ENCODE measurements around the gene KNOP1.

Gene KNOP1

DNA sequence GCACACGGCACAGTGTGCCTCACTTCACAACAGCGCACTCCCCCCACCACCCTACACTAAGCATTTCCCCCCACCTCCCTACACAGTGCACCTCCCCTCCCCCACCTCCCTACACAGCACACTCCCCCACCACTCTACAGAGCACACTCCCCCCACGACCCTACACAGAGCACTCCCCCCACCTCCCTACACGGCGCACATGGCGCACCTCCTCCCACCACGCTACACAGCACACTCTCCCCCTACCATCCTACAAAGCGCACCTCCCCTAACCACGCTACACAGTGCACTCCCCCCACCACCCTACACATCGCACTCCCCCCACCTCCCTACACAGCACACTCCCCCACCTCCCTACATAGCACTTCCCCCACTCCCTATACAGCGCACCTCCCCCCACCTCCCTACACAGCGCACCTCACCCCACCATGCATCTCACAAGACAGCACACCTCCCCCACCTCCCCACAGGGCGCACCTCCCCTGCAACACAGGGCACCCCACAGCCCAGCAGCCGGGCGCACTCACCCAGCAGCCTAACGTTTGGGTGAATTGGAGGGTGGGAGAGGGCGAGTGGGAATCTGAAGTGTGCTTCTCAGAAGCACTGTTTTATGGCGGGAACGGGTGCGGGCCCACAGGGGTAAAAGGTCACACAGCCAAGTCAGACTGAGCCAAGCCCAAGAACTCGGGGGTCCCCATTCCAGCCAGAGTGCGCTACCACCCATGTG is 10.3 kb downstream of the KNOP1 start:
- DNase-seq (ENCODE audit: low read depth in 2 of 2): no peak

DNA sequence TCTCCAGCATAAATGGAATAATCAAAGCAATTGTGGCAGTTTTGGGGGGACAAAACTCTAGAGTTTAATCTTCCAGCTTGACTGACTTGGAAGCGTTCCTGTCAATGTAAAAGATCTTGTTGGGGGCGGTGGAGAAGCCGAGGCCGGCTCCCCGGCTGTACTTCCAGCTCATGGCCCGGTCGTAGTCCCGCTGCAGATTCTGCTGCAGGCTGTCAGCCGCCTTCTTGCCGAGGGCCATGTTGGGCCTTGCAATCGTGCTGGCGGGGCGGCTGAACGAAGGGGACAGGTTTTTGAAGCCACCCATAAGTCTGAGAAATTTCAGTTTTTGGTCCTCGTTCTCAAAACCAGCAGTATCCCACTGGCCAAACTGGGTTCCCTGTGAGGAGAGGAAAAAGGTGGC is 11.2 kb downstream of the KNOP1 start:
- no peak for DNase-seq (ENCODE audit: low read depth in 2 of 2)

DNA sequence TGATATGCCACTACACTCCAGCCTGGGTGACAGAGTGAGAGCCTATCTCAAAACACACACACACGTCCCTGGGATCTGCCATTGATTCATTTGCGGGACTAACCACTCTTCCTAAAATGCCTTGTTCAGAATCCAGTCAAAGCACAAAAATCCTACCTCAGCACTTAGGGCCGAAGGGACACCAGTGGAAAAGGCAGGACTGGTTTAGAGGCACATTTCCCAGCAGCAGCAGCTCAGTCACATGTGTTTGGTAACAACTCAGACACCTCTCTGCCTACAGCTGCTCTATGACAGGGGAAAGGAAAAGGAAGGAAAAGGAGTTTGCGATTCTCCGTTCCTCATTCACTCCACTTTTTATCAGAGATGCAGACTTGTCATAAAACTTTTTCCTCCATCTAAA is 12.2 kb downstream of the KNOP1 start:
- DNase-seq (ENCODE audit: low read depth in 2 of 2): no peak

DNA sequence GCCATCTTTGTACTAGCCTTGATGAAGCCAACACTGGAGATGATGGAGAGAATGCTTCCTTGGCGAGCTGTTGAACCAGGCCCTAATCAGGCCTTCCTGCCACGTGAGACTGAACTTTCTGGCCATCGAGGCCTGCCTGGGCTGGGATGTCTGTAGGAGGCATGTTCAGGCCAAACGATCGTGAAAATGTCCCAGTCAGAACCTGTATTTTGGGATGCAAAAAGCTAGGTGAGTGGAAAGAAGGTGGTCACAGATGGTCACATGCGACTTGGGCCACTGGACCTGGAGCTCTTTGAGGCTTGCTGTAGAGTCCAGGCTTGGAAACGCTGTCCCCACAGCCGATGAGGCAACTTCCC is 12.9 kb downstream of the KNOP1 start:
- no peak for DNase-seq (ENCODE audit: low read depth in 2 of 2)

DNA sequence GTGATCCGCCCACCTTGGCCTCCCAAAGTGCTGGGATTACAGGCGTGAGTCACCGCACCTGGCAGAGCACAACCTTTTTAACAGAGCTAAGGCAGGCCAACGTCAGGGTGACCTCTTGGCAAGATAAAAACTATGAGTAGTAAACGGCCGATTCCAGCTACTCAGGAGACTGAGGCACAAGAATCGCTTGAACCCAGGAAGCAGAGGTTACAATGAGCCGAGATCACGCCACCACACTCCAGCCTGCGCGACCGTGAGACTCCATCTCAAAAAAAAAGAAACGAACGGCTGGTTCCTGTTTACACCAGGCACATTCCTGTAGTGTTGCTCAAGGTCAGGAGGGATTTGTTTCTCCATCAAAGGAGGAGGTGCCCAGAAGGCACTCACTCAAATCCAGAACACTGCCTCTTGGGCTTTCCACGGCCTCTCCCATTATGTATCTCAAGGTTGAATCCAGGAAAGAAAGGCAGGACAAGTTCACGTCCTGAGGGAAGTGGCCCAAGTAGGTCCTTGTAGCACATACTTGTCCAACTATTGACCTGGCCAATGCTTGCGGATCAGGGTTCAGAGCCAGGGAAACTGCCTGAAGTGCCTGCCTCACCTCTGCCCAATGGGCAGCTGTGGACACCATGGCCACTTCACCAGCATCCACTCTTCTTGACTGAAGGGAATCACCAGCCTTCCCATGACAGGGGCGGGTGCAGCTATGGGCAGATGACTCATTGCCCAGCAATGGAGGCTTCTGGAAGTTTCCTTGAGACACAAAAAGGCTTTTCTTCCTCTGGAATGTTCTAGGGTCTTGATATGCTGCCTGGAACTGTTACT is 13.5 kb downstream of the KNOP1 start:
- no peak for DNase-seq (ENCODE audit: low read depth in 2 of 2)

DNA sequence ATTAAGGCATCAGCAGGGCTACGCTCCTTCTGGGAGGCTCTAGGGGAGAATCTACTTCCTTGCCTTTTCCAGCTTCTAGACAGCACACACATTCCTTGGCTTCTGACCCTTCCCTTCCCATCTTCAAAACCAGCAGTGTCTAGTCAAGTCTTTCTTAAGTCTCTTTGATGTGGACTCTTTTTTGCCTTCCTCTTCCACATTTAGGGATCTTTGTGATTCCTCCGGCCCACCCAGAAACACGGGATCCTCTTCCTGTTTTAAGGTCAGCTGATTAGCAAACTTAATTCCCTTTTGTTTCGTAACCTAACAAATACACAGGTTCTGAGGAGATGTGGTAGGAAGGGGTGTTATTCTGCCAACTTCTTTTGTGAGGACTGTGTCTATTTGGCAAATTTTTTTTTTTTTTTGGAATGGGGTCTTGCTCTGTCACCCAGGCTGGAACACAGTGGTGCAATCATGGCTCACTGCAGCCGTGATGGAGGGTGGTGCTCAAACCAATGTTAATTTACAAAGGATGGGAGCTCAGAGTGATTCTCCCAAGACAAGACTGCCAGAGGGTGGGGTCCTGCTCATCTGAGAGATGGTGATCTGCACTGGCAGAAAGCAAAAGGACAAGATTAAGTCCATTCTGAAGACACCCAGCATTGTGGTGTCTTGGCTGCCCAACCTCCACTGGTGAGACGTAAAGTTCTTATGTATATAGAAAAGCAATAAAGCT is 14.7 kb downstream of the KNOP1 start:
- no peak for DNase-seq (ENCODE audit: low read depth in 2 of 2)

DNA sequence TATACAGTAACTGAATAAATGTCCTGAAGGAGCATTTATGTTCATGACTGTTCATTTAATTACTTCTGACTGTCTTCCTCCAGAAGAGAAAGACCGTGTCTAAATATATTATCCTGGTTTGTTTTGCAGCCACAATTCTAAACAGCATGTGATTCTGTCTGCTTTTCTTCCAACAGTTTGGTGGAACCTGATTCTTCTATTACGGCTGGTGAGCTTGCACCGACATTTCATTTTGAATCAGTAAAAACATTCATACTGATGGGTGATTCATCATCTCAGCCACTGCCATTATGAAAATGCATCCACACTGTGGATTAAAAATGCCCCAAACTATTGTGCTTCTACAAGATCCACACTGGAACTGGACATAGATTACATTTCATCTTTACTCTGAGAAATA is 16.9 kb downstream of the KNOP1 start:
- DNase-seq (ENCODE audit: low read depth in 2 of 2): no peak

DNA sequence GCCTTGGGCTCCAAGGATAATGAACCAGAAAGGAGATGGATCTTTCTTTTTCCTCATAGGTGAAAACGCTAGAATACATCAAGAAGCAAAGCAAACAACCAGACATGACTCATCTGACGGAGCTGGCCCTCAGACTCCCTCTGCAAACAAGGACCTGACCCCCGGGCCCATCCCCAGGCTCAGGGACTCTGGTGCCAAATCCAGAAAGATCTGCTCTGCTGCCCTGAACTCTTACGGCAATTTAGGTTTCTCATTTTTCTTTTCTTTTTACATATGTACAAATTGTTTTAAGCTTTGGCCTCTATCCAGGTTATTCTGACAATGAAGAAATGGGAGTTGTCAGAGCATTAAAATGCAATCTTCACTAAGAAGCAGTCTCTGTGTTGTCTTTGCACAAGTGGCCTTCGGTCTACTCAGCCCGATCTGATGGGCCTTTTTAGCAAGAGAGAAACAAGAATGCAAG is 17.7 kb downstream of the KNOP1 start:
- no peak for DNase-seq (ENCODE audit: low read depth in 2 of 2)

DNA sequence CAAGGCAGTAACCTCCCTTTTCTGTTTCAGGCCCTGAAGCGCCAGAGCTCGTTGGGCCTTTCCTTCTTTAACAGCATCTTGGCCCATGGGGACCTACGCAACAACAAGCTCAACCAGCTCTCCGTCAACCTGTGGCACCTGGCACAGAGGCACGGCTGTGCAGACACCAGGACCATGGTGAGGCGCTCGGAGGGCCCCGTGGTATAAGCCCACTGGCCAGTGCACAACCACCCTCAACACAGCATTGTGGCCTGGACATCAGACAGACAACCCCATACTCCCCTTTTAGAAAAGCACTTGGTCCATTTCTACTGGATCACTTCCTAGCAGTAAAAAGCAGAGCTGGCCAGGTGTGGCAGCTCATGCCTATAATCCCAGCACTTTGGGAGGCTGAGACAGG is 18.6 kb downstream of the KNOP1 start:
- DNase-seq (ENCODE audit: low read depth in 2 of 2): no peak

DNA sequence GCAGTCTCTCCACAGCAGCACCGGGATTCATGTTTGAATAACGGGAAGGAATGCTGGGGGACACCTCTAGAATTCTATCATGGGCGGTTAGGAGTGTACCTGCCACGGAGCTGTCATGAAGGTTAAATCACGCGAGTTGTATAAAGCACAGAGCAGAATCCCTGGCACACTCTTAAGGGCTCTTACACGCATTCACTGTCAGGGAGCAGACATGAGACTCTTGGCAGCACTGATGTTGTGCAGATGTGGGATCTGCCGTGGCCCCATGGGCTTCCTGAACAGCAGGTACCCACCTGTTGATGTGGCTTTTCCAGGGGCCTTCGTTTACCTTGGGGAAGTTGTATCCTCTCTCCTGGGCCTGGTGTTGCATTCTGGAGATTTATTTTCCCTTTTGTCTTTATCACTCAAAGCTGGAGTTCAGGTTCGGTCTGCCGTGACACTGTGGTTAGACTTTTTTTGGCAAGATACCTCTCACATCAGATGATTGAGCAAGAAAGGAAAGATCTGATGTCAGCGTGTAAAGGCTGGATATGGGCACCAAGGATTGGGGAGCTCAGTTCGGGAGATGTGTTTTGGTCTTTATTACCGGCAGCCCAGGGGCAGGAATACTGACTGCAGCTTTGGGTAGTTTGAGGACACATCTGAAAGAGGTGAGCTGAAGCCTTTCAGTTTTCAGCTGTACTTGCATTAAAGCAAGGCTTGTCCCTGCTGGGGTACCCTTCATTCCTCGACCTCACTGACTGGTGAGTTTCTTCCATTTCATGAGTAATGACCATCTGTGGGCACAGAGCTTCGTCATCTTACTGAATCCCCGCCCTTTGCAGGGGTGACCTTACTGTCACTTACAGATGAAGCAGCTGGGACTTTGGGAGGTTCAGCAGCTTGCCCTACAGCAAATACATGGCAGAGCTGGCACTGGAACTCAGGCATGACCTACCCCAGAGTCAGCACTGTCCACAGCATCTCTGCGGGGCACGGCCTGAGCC is 19.3 kb downstream of the KNOP1 start:
- DNase-seq (ENCODE audit: low read depth in 2 of 2): no peak

DNA sequence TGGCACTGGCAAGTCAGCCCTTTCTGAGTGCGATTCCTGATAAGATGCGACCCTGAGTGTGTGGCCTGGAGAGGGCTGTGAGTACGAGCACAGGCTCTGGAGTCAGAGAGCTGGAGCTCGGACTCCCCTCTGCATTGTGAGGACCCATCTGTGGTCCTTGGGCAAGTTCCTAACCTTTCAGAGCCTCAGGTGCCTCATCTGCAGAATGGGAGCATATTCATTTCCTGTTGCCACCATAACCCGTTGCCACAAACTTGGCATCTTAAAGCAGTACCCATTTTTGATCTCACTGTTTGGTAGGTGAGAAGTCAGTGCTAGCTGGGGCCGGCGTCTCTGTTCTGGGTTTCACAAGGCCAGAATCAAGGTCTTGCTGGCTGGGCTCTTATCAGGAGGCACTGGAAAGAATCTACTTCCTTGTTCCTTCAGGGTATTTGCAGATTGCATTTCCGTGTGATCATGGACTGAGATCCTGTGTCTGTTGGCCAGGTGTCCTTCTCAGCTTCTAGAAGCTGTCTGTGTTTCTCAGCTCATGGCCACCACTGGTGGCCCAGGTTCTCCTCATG is 20.2 kb downstream of the KNOP1 start:
- DNase-seq (ENCODE audit: low read depth in 2 of 2): no peak

DNA sequence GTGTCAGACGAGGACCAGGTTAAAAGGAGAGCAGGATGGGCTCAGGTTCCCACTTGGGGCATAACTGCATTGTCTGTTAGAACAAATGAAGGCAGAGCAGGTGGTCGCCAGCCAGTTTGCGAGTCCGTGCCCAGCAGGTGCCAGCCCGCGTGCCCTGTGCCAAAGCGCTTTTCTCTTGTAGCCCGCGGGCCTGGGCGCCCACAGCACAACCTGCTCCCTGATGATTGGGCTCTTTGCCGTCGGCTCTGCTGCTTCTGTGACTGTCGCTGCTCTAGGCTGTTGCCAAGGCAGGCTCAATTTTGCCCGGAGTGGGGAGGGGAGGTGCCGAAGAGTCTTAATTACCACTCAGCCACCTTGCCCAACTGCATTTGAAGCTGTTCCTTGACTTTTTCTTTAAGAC is 21.1 kb downstream of the KNOP1 start:
- DNase-seq (ENCODE audit: low read depth in 2 of 2): no peak

DNA sequence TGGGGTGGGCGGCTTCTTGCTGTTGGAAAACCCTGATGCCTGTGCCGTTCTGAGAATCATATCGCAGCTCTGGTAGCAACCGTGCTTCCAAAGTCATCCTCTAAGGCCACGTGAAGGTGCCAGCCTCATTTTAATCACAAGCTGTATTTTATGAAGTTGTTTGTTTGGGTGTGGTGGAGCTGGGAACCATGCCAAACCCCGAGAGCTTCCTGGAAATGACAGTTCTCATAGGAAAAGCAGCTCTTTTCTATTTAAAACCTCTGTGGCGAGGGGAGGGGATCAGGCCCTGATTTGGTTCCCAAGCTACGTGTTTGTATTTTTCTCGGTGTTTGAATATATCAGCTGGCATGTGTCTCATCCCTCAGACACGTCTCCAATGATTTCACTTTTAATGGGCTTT is 21.7 kb downstream of the KNOP1 start:
- peak in 1 of 2 donors; percentile 7 for DNase-seq (ENCODE audit: low read depth in 2 of 2)

DNA sequence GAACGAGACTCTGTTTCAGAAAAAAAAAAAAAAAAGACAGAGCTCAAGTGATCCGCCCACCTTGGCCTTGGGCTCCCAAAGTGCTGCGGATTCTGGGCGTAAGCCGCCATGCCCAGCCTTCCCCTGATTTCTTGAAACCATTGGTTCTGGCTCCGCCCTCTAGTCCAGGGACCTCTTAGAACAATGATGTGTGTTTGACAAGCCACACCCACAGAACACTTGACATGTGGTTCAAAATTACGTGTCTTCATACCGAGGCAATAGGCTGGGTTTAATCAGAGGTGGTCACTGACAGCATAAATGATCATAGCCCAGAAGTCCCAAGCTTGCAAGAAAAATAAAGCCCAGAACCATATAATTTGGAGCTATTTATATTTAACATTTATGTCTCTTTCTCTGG is 23.0 kb downstream of the KNOP1 start:
- no peak for DNase-seq (ENCODE audit: low read depth in 2 of 2)

DNA sequence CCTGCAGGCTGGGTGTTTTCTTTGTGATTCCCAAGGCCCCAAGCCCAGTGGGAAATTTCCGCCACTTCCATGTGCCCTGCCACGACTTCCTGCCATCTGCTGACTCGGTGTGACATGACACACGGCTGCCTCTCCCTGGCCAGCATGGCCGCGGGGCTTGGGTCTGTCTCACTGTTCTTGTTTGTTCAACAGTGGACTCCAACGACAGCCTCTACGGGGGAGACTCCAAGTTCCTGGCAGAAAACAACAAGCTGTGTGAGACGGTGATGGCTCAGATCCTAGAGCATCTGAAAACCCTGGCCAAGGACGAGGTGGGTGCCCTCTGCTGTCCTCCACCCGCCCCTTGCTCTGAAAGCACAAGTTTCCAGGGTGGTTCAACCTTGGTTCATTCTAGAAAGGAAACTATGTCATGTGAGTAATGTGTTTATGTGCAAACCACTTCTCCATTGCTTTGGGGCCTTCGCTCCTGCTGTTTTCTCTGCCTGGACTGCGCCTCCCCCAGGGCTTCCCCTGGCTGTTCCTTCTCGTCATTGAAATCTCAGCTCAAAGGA is 26.8 kb downstream of the KNOP1 start:
- DNase-seq (ENCODE audit: low read depth in 2 of 2): no peak

DNA sequence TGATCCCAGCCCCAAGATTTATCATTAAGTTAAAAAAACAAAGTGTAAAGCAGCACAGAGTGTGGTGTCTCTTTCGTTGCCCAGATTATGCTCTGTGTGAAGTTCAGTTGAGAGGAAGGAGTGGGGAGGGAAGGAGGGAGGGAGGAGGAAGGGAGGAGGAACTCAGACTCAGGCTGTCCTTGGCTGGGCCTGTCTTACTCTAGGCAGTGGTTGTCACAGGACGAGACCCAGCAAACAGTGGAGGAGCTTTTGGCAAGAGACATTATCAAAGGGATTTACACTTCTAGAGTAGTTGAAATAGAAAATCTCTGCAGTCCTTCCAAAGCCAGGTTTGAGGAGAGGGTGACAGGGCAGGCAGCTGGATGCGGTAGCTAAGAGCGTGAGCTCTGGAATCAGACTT is 27.8 kb downstream of the KNOP1 start:
- DNase-seq (ENCODE audit: low read depth in 2 of 2): no peak

DNA sequence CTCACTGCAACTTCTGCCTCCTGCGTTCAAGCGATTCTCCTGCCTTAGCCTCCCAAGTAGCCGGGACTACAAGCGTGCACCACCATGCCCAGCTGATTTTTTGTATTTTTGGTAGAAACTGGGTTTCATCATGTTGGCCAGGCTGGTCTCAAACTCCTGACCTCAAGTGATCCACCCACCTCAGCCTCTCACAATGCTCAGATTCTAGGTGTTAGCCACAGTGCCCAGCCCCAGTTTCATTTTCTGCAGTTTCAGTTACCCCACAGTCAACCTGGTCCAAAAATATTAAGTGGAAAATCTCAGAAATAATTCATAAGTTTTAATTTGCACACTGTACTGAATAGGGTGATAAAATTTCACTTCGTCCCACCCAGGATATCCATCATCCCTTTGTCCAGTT is 28.7 kb downstream of the KNOP1 start:
- no peak for DNase-seq (ENCODE audit: low read depth in 2 of 2)

DNA sequence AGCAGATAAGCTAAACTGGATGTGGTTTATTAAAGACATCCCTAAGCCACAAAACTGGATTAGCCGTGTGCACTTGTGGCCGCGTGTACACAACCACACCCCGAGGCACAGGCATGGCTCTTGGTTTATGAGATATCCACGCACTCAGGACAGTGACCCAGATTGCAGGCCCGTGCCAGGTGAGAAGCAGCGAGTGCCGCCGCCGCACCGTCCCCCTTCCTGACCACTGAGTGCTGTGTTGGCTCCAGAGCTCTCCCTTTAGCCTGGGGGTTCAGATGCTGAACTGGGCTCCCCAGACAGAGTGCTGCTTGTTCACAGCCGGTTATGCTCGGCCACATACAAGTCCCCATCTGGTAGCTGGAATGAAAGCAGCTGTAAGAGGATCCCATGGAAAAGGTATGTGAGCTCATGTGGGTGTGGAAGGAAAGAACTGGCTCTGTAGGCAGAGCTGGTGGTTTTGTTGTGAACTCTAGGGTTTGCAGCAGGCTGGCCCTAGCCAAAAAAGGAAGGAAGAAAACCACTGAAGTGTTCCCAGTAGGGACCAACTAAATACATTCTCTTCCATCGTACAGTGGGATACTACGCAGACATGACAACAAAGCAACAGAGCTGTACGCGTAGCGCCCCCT is 29.5 kb downstream of the KNOP1 start:
- DNase-seq (ENCODE audit: low read depth in 2 of 2): no peak

DNA sequence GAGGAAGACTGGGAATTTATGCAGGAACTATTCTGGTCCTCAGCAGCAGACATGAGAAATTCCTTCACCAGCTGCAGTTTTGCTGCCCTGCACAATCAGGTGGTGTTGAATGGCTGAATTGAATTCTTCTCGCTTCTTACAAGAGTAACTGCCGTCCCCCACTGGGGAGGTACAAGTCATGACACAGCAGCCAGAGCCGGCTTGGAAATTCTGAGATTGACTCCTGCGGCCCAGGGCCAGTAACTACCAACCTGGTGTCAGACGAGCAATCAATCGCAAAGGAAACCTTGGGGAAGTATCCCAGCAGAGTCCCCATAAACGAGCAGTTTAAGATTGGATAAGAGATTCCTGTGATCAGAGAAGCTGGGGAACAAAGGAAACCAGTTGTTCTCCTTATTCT is 30.7 kb downstream of the KNOP1 start:
- no peak for DNase-seq (ENCODE audit: low read depth in 2 of 2)

DNA sequence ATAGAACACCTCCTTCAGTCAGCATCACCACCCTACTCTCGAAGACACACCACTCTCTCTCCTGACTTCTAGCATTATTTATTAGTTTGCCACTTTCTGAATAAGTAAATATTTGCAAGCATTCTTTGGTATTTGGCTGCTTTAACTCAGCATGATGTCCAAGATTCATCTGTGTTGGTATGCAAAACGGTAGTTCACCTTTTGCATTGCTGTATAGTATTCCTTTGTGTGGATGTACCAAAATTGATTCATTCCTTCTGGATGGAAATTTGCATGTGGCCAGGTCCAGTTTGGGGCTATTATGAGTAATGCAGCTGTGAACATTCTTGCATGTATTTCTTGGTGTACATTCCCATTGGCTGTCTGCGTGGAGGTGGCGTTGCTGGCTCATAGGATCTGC is 32.9 kb downstream of the KNOP1 start:
- DNase-seq (ENCODE audit: low read depth in 2 of 2): no peak

All from stimulated activated CD8-positive, alpha-beta memory T cell treated with anti-CD3 and anti-CD28 coated beads, Interleukin-15, amount 100 ng/mL, for 4 hours (primary cell).